Cerebellar nuclear complex (tissue), 1 donor: ENCODE results near the gene ENDOD1.

Source experiments
- DNase-seq, 2 experiments: peaks; one replicate each; lab custom pipeline; 2025; lab: John Stamatoyannopoulos, UW

ENDOD1 gene

DNA sequence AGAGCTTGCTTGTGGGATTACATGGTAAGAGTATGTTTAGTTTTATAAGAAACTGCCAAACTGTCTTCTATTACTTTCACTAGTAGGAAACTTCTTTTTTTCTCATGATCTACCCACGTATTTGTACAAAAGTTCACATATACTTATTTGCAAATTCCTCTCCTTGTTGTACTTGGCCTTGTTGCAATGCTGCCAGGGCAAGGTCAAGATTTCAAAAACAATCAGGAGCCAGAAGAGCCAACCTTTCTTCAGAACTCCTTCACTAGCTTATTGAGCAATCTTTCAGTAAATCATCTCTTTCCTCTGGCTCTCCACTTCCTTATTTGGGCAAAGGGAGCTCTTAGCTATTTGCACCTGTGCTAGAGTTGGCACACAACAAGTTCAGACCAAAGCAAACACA lies 13.2 kb upstream of the ENDOD1 start:
- DNase-seq = no peak

DNA sequence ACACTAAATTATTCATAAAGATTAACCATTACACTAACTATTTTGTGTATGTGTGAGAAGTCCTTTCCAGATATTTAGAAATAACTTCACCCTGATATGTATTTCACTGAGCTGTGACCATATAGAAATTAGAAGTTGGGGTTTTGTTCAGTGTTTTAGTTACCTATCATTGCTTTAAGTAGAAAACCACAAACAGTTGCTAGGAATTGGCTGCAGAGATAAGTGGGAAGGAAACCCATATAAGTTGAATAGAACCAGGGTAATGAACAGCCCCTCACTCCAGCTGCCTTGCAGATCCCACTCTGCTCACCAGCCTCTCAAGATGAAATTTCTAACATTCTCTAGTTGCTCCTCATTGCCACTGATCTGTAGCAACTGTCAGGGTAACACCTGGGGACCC lies 12.7 kb upstream of the ENDOD1 start:
- no peak for DNase-seq

DNA sequence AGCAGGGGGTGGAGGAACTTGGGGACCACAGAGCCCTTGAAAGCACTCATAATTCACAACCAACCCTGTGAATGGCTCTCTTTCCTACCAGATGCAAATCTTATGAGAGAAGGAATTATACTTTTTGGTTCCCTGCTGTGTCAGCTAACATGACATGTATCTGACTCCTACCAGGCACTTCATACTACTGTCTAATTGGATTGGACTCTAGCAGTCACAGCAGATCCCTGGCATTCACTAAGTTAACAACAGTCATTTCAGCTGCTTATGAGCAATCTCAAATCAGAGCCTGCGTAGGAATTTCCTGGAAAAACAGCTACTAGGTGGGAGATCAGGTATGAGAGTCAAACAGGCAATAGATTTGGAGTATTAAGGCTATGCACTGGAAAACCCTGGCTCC lies 11.1 kb upstream of the ENDOD1 start:
- no peak for DNase-seq

DNA sequence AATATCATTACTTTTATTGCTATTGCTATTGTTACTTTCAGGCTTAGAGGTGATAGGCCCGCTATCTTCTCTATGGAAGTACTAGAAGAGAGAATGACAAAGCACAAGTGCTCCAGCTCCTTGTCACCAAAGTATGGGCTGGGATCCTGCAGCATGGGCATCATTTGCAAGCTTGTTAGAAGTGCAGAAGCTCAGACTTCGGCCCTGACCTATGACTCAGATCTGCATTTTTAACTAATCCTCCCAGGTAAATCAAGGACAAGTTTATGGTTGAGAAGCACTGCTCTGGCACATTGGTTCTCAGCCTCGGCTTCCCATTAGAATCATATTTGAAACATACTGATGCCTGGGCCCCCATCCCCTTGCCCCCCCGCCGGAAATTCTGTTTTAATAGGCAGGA lies 8.6 kb upstream of the ENDOD1 start:
- no peak for DNase-seq

DNA sequence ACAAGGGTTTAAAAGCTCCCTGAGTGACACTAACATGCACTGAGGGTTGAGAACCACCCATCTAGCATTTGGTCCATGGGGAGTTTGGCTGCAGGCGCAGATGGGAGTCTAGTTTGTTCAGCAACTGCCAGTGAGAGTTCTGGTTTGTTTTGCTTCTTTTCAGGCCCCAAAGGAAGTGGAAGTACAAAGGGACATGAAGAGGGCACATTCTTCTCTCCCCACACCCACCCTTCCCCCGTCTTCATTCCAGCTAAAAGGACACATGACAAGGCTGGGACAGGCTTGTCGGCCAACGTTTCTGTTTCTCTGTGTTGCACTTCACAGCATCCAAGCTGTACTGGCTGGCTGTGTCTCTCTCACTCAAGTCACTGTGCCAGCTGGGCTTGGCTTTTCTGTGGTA lies 8.2 kb upstream of the ENDOD1 start:
- DNase-seq = no peak

DNA sequence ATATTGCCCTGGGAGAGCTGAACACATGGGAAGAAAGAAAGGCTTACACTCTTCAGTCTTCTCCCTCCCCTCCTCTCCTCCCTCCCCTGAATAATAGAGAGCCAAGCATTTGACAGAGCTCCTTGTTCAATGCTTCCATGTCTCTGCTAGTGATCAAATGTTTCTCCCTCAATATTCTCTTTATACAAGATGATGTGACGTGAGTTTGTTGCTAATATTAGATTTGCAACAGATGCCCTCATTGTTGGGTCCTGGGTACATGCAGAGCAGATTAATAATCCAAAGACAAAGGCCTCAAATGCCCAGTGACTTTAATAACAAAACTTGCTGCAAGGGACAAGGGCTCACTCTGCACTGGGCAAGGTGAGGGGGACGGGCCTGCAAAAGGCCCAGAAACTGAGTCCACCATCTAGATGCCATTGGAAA lies 7.1 kb upstream of the ENDOD1 start:
- DNase-seq = no peak

DNA sequence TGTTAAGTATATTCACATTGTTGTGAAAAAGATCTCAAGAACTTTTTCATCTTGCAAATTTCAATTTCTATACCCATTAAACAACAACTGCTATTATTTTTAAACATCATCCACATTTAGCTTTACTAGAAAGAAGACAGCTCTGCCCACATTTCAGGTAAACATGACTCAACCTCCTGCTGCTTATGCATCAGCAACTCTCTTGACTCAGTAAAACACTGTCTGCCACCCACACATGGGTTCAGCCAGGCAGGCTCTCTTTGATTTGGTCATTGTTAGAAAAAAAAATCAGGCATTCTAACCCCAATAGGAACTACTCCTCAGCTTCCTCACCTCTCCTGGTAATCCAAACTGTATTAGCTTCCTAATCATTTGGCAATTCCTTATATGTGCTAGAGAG lies 5.1 kb upstream of the ENDOD1 start:
- no peak for DNase-seq

DNA sequence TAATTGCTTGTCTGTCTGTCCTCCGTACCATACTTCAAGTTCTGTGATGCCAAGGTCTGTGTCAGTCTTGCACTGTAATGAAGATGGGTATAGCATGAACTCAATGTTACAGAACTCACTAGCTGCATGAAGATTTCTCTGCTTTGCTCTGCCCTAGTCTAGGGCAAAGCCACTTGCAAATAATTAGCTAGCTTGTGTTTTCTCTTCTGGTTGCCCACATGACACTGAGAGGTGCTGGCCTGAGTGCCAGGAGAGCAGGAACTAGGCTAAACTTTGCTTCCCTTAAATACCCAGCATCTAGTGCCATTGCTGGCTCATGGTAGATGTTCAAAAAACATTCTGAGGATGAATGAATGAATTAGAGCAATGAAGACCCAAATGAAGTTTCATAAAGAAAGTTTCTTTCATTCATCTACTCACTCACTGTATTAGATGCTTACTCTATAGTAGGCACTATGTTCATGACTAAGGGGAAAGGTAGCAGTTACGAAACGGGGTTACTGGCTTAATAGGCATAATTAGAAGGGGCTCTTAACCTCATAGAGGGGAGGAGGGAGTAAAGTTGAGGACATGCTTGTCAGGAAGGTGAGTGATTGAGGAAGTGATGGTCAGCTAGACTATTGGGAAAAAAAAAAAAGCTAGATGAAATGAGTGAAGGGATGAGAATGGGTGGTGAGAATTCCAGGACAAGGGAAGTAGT lies 4.4 kb upstream of the ENDOD1 start:
- DNase-seq = no peak

DNA sequence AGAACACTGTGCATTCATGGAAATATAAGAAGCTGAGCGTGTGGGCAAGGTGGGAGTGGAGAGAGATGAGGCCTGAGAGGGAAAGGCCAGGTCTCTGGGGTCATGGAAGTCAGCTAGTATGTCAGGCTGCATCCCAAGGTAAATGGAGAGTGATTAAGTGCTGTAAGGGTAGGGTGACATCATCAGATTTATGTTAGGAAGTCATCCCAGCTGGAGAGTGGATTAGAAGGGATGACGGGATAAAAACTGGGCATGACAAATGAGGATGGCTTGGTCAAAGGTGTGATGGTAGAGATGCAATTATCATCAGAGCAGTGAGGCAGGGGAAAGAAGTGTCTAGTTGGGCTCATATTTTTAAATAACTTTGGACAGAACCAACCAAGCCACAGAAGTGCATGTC lies 3.5 kb upstream of the ENDOD1 start:
- no peak for DNase-seq

DNA sequence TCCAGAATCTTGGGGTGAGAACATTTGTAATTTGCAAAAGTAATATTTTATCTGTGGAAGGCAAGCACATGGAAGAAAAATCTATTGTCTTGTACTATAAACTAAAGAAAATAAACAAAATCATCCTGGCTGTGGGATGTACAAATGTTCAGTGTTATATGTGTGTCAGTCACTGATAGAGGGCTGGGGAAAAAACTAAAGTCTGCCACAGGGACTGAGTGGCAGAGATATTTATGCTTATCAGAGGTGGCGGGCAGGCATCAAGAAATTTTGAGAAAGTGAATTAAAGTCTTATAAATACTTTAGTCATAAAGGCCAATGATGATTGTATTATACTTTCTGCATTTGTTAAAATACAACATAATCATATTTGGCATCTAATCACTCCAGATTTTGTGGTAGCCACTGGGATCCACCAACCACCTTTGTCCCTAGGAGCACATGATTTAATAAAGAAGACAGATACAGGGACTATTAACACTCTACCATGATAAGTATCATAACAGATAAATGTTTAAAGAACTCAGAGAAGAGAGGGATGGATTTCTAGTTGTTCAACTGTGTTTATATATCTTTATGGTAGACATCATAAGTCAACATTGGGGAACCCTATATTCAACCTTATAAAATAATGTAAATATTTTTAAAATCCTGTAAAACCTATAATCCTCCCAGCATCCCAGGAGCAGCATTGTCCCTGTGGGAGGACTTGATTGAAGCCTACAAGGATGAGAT lies 2.6 kb upstream of the ENDOD1 start:
- DNase-seq = no peak

DNA sequence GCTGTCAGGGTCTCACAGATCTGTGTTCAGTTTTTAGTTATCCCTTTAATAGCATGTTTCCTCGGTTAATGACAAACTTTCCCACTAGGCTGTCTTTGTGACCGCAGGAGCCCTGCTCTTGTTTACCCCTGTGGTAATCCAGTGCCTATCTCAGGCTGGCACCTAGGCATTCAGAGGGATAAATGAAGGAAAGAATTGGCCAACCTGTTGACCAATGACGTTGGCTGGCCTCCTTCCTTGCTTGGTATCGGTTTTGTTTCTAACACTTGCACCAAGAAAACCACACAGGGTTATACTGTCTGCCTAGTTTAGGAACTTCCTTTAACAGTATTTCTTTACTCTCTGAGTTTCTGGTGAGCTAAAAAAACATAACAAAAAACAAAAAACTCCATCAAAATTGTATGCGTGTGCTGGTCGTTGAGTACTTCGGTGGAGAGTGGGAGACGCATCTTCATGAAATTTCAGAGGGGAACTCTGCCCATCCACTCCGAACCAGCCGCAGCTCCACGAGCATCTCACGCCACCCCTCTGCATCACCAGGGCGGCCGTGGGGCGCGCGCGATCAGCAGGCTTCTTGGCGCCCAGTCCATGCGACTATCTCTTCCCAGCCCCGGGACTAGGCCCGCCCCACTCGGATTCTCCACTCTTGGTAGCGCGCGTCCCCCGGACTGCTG lies 563 bp upstream of the ENDOD1 start:
- no peak for DNase-seq

DNA sequence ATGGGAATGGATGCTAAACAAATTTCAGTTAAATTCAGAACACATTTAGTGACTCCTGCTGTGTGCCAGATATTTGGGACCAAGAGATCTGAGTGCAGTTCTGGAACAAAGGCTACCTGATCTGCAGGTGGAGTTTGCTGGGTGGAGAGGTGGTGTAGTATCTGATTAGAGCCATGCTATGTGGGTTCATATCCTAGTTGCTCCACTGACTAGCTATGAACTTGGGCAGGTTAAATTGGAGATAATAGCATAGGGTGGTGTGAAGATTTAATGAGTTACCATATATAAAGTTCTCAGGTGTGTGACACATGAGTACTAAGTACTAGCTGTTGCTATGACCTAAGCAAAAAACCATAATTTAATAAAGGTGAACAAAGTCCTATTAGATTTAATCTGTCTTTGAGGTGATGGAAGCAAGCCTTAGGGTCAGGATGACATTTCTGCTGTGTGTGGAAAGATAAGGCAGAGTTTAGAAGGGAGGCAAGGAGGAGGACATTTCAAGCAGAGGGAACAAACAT lies 2.1 kb downstream of the ENDOD1 start:
- DNase-seq = no peak

DNA sequence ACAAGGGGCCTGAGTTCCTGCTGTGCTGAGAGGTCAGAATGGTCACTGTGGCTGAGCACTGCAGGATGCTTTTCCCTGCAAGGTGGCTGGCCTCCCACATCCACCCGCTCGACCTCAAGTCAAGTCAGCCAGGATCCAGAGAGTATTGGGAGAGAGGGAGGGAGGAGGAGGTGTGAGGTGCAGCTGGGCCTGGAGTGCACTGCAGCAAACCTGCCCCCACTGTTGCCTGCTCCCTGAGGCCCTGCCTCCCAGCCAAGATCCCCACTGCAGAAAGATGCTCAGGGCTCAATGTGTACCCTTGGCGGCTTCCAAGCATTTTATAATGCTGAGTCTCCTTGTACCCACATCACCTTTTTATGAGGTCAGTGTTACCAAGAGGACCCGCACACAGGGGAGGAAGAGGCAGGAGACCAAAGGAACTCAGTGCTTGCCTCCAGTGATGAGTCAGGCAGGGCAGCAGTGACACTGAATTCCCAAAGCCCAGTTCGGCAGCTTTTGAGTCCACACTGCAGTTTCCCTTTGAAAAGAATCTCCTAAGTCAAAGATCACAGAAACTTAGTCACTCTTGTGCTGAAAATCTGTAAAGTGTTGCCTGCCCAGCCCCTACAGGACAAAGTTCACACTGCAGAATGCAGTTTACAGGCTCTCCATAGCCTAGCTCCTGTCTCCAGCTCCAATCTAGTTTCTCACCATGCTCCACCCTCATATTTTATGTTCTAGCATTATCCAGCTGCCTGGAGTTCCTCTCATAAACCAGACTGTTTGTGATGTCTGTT lies 3.1 kb downstream of the ENDOD1 start:
- no peak for DNase-seq

DNA sequence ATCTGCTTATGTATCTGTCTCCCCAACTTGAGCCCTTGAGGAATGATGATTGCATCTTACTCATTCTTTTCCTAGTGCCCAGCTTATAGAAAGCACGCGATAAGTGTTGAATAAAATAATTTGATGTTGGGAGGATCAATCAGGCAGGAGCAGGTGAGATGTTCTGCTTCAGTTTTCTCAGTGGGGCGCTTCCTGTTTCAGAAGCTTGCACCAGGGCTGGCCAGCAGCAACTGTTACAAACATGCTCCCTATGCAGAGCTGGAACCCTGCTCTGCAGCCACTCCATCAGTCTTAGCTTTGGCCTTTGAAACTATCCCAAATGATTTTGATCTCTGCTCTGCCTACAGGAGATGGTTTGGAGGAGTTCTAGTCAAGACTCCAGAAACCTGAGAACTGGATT lies 3.9 kb downstream of the ENDOD1 start:
- no peak for DNase-seq

DNA sequence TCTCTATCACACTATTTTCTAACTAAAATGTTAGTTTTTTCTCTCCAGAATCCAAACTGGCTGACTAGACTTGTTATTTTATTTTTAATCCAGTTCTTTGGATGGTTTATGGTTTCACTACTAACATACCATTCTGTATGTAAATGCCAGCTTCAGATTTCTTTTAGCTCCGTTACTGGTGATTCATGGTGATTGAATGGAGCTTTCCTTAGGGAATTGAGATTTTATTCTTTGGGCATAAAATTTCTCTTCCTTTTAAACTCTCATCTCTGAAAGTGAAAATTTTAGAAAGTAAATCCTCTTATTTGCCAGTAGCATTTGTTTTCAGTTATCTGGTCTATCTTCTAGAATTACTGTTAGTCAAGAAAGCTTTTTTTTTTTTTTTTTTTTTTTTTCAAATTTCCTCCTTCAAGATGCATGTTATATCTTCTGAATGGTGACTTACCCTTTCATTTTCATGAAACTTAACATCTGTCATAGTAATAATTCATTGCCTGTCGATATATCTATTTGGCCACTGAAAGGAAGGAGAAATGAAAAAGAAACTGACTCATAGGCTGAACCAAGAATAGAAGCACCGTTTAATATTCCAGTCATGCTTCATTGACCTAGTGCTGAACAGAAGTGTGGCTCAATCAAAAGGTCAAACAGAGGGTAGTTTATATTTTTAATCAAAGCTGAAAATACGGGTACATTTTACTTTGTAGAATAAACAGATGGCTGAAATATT lies 6.4 kb downstream of the ENDOD1 start:
- DNase-seq = no peak

DNA sequence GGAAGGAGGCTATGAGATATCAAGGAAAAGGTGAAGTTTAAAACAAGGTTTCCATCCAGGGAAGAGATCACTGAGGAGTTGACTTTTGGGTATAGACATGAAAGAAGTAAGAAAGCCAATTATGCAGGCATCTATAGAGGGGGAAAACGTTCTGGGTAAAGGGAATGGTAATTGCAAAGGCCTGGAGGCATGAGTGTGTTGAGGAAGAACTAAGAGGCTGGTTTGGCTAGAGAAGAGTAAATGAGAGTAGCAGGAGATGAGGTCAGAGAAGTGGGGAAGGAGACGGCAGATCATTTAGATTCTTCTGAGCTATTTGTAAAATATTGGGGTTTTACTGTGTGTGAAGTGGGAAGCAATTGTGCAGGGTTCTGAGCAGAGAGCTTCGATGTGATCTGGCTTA lies 7.6 kb downstream of the ENDOD1 start:
- no peak for DNase-seq

DNA sequence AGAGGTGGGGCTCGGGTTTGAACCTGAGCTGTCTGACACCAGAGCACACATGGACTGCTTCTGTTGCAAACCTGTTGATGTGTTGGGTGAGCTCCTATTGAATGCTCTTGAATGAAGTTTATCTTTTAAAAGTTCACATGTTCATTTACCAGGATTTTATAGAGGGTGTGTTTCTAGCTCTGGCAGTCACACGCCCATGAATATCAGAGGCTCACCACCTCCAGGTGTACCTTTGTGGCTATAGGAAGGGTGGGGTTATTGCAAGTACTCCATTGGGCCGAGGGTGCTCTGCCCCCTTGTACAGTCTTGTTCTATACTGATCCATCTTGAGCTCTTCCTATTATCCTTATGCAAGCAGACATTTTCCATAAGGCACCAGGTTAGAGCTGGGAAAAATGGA lies 9.2 kb downstream of the ENDOD1 start:
- DNase-seq = no peak

DNA sequence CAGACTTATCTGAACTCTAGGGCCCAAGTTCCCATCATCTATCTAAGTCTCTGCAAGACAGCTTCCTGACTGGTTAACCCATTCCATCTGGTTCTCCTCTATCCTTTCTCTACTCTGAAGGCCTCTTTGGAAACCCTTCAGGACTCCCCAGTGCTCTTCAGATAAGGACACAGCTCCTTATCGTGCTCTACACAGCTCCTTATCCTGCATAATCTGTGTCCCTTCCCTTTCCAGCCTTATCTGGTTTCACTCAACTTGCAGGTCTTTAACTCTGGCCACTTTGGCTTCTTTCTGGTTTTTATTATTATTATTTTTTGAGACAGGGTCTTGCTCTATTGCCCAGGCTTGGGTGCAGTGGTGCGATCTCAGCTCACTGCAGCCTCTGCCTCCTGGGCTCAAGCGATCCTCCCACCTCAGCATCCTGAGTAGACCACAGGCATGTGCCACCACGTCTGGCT lies 10.6 kb downstream of the ENDOD1 start:
- no peak for DNase-seq

DNA sequence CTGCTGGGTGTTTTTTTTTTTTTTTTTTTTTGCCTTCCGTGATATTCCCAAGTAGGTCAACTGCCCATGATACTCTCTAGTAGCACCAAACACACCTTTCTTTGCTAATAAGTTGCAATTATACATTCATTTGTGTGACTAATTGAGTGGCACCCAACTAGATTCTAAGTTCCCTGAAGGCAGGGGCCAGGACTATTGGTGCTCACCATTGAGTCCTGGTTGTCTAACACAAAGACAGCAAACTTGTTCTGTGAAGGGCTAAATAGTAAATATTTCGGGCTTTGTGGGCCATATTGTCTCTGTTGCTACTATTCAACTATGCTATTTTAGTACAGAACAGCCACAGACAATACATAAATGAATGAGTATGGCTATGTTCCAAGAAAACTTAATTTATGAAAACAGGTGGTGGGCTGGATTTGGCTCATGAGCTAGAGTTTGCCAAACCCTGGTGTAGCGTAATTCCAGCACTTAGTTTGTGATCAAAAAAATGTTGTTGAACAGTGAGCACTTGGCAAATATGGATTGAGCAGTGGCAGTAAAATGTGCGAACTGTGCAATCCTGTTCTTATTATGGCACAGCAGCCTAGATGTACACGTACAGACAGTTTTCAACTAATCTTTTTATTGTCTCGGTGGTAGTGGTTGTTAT lies 11.3 kb downstream of the ENDOD1 start:
- DNase-seq = no peak

DNA sequence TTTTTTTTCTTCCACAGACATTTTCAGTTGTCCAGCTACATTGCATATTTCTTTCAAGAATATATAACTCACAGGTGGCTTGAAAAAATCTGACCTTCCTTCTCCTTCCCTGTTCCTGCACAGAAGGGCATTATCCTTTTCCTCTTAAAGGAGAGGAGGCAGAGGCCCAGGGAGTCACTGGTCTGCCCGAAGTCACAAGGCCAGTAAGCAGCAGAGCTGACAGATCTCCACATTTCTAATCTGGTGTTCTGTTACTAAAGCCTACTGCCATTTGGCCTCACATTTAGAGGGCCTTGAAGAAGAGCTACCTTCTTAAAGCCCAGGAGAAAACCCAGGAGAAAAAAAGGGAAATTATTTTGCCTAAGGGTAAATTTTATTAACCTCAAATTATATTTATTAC lies 12.3 kb downstream of the ENDOD1 start:
- no peak for DNase-seq

DNA sequence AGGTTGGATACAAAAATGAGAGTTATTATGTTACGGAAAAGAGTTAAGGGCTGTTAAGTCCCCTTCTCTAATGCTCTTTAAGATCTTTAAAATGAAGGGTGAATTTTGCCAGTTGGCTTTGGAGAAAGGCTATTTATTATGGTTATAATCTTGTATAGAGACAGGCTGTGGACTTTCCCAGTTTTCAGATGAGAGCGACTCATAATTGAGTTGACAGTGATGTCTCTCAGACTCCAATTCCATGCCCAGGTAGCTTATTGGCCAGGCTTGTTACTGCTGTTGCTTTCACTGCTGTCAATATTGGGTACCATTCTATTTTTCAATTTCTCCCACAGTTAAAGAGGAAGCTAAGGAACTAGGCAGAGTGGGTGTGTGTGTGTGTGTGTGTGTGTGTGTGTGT lies 13.1 kb downstream of the ENDOD1 start:
- no peak for DNase-seq
